Mesenchymal stem cell (in vitro differentiated cells and primary cell): ENCODE results near the gene E2F6.

ENCODE experiments used
- DNase-seq: peaks from one replicate; pipeline ENCODE4 v3.0.0-alpha.2; 2013
- H2AFZ ChIP-seq: one replicate; pipeline ENCODE4 v1.6.1; 2013; ENCODE audit warnings: low read depth, mild to moderate bottlenecking, control low read depth, inconsistent platforms, low read length, moderate library complexity
- H2AK5ac ChIP-seq: 2 replicates; pipeline ENCODE4 v1.6.1; 2013; ENCODE audit warnings: low read length, moderate library complexity, mild to moderate bottlenecking, inconsistent platforms; ENCODE audit not compliant: severe bottlenecking
- H2BK120ac ChIP-seq: one replicate; pipeline ENCODE4 v1.6.1; 2013; ENCODE audit warnings: low read depth, mild to moderate bottlenecking, inconsistent platforms, low read length, moderate library complexity
- H2BK12ac ChIP-seq, 2 experiments: one replicate each; pipeline ENCODE4 v1.6.1; 2013; ENCODE audit warnings: inconsistent platforms in 2 of 2, low read length in 2 of 2, mild to moderate bottlenecking in 2 of 2, moderate library complexity in 2 of 2, control low read depth in 1 of 2
- H2BK15ac ChIP-seq: one replicate; pipeline ENCODE4 v1.6.1; 2013; ENCODE audit warnings: mild to moderate bottlenecking, low read depth, inconsistent platforms; ENCODE audit not compliant: poor library complexity, severe bottlenecking
- H2BK5ac ChIP-seq: 2 replicates; pipeline ENCODE4 v1.6.1; 2013; ENCODE audit warnings: low read depth, mild to moderate bottlenecking, low read length, control low read depth, inconsistent platforms; ENCODE audit not compliant: poor library complexity, severe bottlenecking
- H3K14ac ChIP-seq, 2 experiments: one replicate each; pipeline ENCODE4 v1.6.1; 2013; ENCODE audit warnings: inconsistent platforms in 2 of 2, low read length in 2 of 2, control low read depth in 1 of 2, mild to moderate bottlenecking in 1 of 2, moderate library complexity in 1 of 2
- H3K18ac ChIP-seq, 2 experiments: one replicate each; pipeline ENCODE4 v1.6.1; 2013; ENCODE audit warnings: inconsistent platforms in 2 of 2, low read length in 2 of 2, control low read depth in 1 of 2, low read depth in 1 of 2, mild to moderate bottlenecking in 1 of 2
- H3K23ac ChIP-seq, 2 experiments: one replicate each; pipeline ENCODE4 v1.6.1; 2013; ENCODE audit warnings: inconsistent platforms in 2 of 2, low read length in 2 of 2, mild to moderate bottlenecking in 2 of 2, moderate library complexity in 2 of 2, control low read depth in 1 of 2
- H3K27ac ChIP-seq: 2 replicates; pipeline ENCODE4 v1.5.1; 2013; ENCODE audit warnings: mild to moderate bottlenecking, moderate library complexity, low read length, control low read depth, inconsistent platforms; ENCODE audit not compliant: poor library complexity, severe bottlenecking
- H3K27me3 ChIP-seq, 2 experiments: 2 replicates each; pipeline versions ENCODE4 v1.6.1 to v1.7.0; 2013; ENCODE audit warnings: low read length in 2 of 2, mild to moderate bottlenecking in 2 of 2, moderate library complexity in 2 of 2, control low read depth in 1 of 2, inconsistent platforms in 1 of 2; ENCODE audit not compliant: control insufficient read depth in 1 of 2, insufficient read depth in 1 of 2
- H3K36me3 ChIP-seq, 2 experiments: 2 replicates each; pipeline versions ENCODE4 v1.6.1 to v1.7.0; 2013; ENCODE audit warnings: low read length in 2 of 2, control low read depth in 1 of 2, inconsistent platforms in 1 of 2, low read depth in 1 of 2, mild to moderate bottlenecking in 1 of 2; ENCODE audit not compliant: insufficient read depth in 2 of 2, control insufficient read depth in 1 of 2
- H3K4ac ChIP-seq, 2 experiments: one replicate each; pipeline ENCODE4 v1.6.1; 2013; ENCODE audit warnings: inconsistent platforms in 2 of 2, low read length in 2 of 2, mild to moderate bottlenecking in 2 of 2, moderate library complexity in 2 of 2, control low read depth in 1 of 2, low read depth in 1 of 2
- H3K4me1 ChIP-seq: 2 replicates; pipeline ENCODE4 v1.6.1; 2013; ENCODE audit warnings: low read depth, low read length, control low read depth; ENCODE audit not compliant: control insufficient read depth, insufficient read depth
- H3K4me2 ChIP-seq: 2 replicates; pipeline ENCODE4 v1.6.1; 2013; ENCODE audit warnings: low read length, mild to moderate bottlenecking, inconsistent platforms; ENCODE audit not compliant: poor library complexity, severe bottlenecking
- H3K4me3 ChIP-seq, 2 experiments: 2 replicates each; pipeline versions ENCODE4 v1.5.1 to v1.7.0; 2013; ENCODE audit warnings: low read length in 2 of 2, mild to moderate bottlenecking in 2 of 2, control low read depth in 1 of 2, low read depth in 1 of 2; ENCODE audit not compliant: insufficient read depth in 1 of 2
- H3K79me1 ChIP-seq: replicated peaks from 2 replicates; pipeline ENCODE4 v1.6.1; 2013; ENCODE audit warnings: mild to moderate bottlenecking, control low read depth, low read length, inconsistent platforms; ENCODE audit not compliant: poor library complexity, severe bottlenecking
- H3K9ac ChIP-seq: 2 replicates; pipeline ENCODE4 v1.7.0; 2013; ENCODE audit warnings: mild to moderate bottlenecking, low read length, moderate library complexity
- H3K9me3 ChIP-seq: 2 replicates; pipeline ENCODE4 v1.7.0; 2013; ENCODE audit warnings: mild to moderate bottlenecking, low read length; ENCODE audit not compliant: control insufficient read depth
- H4K8ac ChIP-seq: one replicate; pipeline ENCODE4 v1.6.1; 2013; ENCODE audit warnings: inconsistent platforms, mild to moderate bottlenecking, low read length, moderate library complexity
- H4K91ac ChIP-seq: one replicate; pipeline ENCODE4 v1.6.1; 2013; ENCODE audit warnings: mild to moderate bottlenecking, low read length, inconsistent platforms
- WGBS: methylation state at CpG from one replicate; pipeline ENCODE4 v1.1.7; 2013; ENCODE audit warnings: mixed read lengths; 5-methylcytosine and 5-hydroxymethylcytosine counted together

E2F6 gene

DNA sequence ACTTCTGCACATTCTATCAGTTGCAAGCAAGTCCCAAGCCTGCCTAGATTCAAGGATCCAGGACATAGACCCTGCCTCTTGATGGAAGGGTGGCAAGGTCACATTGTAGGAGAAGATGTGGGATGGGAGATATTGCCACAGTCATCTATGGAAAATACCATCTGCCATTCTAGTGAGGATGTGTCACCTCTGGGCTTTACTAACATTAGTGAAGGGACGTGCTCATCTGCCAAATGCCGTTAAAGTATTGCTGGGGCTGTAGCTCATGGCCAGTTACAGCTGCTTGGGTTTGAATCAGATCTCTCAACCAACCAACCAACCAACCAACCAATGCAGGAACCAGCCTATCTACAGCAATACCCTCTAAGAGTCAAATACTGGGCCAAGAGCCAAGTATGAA is 49.0 kb downstream of the E2F6 start:
- Histone ChIP-seq H2BK120ac (no peak overlapping the region), H4K8ac (no peak overlapping the region), H3K9me3 (peaks cover 8% of the 10 kb centered on the region), H3K4me1 (no peaks in the 10 kb centered on the region), H3K4me3 (no peak overlapping the region), H4K91ac (no peak overlapping the region), H3K9ac (no peak overlapping the region), H2AFZ (no peak overlapping the region), H3K18ac (no peak overlapping the region), H2AK5ac (no peak overlapping the region), H3K4ac (no peak overlapping the region), H2BK15ac (no peak overlapping the region), H3K27ac (no peak overlapping the region), H3K27me3 (peaks cover 0 to 3% of the 10 kb centered on the region in 2 experiments), H2BK5ac (no peak overlapping the region), H3K36me3 (no peaks in the 10 kb centered on the region), H3K4me2 (no peak overlapping the region), H3K23ac (no peak overlapping the region), H2BK12ac (no peak overlapping the region), H3K14ac (no peak overlapping the region), H3K79me1 (no peaks in the 10 kb centered on the region)
- no peak for DNase-seq
- WGBS: 98% methylated on average over 2 of the region's 2 CpGs

DNA sequence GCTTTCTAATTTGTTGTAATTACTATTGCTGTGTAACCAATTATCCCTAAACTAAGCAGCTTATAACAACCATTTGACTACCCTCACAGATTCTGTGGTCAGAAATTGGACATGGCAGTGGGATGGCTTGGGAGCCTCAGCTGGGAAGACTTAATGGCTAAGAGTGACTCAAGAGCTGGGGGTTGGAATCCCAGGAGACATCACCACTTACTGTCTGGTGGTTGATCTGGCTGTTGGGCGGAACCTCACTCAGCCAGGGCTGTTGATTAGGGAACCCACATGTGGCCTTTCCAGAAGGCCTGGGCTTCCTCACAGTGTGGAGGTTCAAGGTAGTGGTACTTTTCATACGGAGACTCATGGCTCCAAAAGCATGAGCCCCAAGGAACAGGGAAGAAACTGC is 49.8 kb downstream of the E2F6 start:
- H3K4me2 ChIP-seq: no peak overlapping the region
- no peaks in the 10 kb centered on the region for H3K79me1 ChIP-seq
- no peak overlapping the region for H3K9ac ChIP-seq
- H3K23ac ChIP-seq: no peak overlapping the region
- H3K4me3 ChIP-seq: no peak overlapping the region
- H3K18ac ChIP-seq: no peak overlapping the region
- no peak overlapping the region for H2BK12ac ChIP-seq
- no peak overlapping the region for H4K8ac ChIP-seq
- no peaks in the 10 kb centered on the region for H3K36me3 ChIP-seq
- no peaks in the 10 kb centered on the region for H3K4me1 ChIP-seq
- H3K14ac ChIP-seq: no peak overlapping the region
- no peak overlapping the region for H2AK5ac ChIP-seq
- peak overlapping the region; percentile 12 for H4K91ac ChIP-seq
- H2BK15ac ChIP-seq: no peak overlapping the region
- H2AFZ ChIP-seq: no peak overlapping the region
- H3K9me3 ChIP-seq: peaks cover 8% of the 10 kb centered on the region
- 91% methylated on average over 2 of the region's 2 CpGs for WGBS
- DNase-seq: no peak
- H3K4ac ChIP-seq: no peak overlapping the region
- H2BK120ac ChIP-seq: no peak overlapping the region
- H3K27me3 ChIP-seq: peaks cover 0 to 3% of the 10 kb centered on the region in 2 experiments
- no peak overlapping the region for H3K27ac ChIP-seq
- H2BK5ac ChIP-seq: no peak overlapping the region

- Histone ChIP-seq H2BK120ac (no peak overlapping the region), H4K8ac (no peak overlapping the region), H3K4me1 (no peaks in the 10 kb centered on the region), H3K14ac (no peak overlapping the region), H2BK12ac (no peak overlapping the region), H3K23ac (no peak overlapping the region), H4K91ac (no peak overlapping the region), H3K9me3 (peaks cover 8% of the 10 kb centered on the region), H3K4me3 (no peak overlapping the region), H3K9ac (no peak overlapping the region), H3K36me3 (no peaks in the 10 kb centered on the region), H3K18ac (no peak overlapping the region), H3K79me1 (no peaks in the 10 kb centered on the region), H2AFZ (no peak overlapping the region), H3K27me3 (peaks cover 0 to 3% of the 10 kb centered on the region in 2 experiments), H2AK5ac (no peak overlapping the region), H3K27ac (no peak overlapping the region), H2BK5ac (no peak overlapping the region), H2BK15ac (no peak overlapping the region), H3K4me2 (no peak overlapping the region), H3K4ac (no peak overlapping the region)
- DNase-seq: no peak
- 79% methylated on average over 12 of the region's 12 CpGs for WGBS
Measured at GRCh38 chr2:11414372-11415124, 51.4 kb downstream of the E2F6 start.

DNA sequence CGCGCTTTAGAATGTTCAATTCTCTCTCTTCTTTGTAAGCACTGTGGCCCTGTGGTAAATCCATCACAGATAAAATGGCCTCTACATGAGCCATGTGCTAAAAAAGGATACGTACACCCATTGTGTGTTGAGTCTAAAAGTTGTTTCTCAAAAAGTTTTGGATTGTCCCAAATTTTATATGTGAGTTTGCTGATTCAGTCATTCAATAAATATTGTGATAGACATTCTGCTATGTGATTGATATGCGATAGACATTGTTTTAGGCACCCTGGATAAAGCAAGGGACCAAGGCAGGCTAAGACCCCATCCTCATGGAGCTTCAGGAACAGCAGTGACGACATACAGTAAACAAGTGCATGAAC is 53.5 kb downstream of the E2F6 start:
- Histone ChIP-seq H3K27ac (no peak overlapping the region), H4K8ac (no peak overlapping the region), H4K91ac (no peak overlapping the region), H2AFZ (no peak overlapping the region), H3K27me3 (peaks cover 0 to 3% of the 10 kb centered on the region in 2 experiments), H2AK5ac (no peak overlapping the region), H3K4me1 (no peaks in the 10 kb centered on the region), H3K79me1 (no peaks in the 10 kb centered on the region), H3K9ac (peak overlapping the region; percentile 77), H3K4ac (no peak overlapping the region), H3K36me3 (no peaks in the 10 kb centered on the region), H2BK5ac (no peak overlapping the region), H2BK120ac (no peak overlapping the region), H2BK15ac (no peak overlapping the region), H3K4me3 (no peak overlapping the region), H3K23ac (no peak overlapping the region), H2BK12ac (no peak overlapping the region), H3K9me3 (no peaks in the 10 kb centered on the region), H3K18ac (no peak overlapping the region), H3K14ac (no peak overlapping the region), H3K4me2 (no peak overlapping the region)
- 92% methylated on average over 5 of the region's 5 CpGs for WGBS
- DNase-seq: no peak
